HG03558 (cell line): ENCODE results near the gene BEST4.
"Not testable (repeated sequence)": the region's sequence is repeated elsewhere in the genome, so short reads cannot be mapped to it uniquely, and the experiment has no call there.

Experiments
- ATAC-seq: cut with Tn5 transposase; IDR thresholded peaks from one replicate; pipeline ENCODE4 v1.9.1; 2021; ENCODE audit warnings: moderate number of reproducible peaks; ENCODE audit not compliant: unreplicated experiment; ENCODE audit errors: extremely low read depth

Gene BEST4

DNA sequence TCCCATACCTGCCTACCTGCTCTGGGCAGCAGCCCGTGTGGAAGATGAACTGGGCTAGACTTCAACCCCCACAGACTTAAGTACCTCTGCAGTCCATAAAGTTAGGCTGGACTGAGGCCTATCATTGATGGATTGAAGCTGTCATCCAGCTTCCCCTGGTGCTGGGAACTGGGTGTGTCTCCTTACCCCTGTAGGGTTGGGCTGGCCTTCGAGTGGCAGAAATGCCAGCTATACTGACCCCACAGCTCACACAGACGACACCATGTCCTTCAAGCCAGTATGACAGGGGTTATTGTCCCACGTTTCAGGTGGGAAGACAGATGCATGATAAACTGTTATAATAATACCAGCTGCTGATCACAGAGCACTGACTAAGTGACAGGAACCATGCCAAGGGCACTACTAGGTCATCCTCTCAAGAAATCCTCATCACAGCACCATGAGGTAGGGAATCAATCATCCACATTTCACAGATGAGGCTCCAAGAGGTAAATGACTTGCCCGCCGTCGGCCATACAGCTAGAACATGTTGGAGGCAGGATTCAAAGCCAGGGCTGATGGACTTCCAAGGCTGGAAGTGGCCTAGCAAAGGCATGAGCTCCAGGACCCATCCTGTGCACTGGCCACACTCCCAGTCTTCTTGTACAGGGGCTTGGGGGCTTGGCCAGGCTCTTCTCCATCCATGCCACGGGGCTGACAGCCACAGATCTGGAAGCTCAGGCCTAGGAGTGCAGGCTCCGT is at the start of gene BEST4:
TSS of gene BEST4 (minus strand) at position 51 of the 741 bp plus-strand sequence. CDS start 465 bp downstream, outside the sequence.
- no peak for ATAC-seq

DNA sequence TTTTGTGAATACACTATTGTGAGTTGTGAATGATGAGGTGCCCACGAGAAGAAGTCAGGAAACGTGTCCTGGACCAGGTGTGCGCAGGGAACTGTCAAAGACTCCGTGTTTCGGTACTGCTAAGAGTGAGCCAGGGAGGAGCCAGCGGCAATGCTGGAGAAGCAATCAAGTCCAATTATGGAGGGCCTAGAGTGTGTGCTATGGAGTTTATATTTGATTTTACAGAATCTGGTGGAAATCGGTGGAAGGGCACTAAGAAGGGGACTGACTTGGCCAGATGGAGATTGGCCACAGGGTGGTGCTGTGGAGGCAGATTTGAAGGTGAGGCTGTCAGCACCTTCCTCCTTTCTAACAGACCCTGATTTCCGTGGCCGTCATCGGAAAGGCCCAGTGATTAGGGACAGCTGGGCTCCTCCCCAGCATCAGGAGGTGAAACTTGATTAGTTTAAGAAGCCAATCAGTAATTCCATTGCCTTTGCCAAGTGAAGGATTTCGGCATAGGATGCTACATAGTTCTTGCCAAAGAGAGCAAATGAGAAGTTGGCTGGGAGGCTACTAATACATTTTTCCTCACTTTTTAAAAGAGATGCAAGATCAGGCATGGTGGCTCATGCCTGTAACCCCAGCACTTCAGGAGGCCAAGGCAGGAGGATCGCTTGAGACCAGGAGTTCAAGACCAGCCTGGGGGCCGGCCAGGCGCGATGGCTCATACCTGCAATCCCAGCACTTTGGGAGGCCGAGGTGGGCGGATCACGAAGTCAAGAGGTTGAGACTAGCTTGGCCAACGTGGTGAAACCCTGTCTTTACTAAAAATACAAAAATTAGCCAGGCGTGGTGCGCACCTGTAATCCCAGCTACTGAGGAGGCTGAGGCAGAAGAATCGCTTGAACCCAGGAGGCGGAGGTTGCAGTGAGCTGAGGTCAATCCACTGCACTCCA is 48.0 kb upstream of the BEST4 start:
- ATAC-seq, result no peak

DNA sequence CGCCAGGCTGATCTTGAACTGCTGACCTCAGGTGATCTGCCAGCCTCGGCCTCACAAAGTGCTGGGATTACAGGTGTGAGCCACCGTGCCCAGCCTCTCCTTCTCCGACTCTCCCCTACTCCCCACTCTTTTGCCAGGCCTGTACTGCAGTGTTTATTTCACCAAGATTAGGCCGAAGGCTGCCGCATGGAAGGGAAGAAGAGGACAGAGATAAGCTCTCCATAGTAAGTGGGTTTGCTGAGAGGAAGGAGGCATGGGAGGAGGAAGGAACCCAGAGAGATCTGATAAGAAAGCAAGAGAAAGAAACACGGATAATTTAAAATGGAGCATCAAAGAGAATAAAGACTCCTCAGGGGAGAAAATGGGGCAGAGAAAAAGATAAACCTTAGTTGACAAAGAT is 46.4 kb upstream of the BEST4 start:
- ATAC-seq, result no peak

- ATAC-seq, result no peak
These were observed 44.2 kb upstream of the BEST4 start for GRCh38 chr1:44832056-44832705.

- ATAC-seq, result no peak
These were observed 43.5 kb upstream of the BEST4 start for GRCh38 chr1:44831516-44831915.

GRCh38 chr1:44830900-44831304 is 42.9 kb upstream of the BEST4 start:
- ATAC-seq, result no peak

- ATAC-seq, result no peak
These were observed 41.8 kb upstream of the BEST4 start for GRCh38 chr1:44829506-44830384.

- ATAC-seq, result no peak
These were observed 41.0 kb upstream of the BEST4 start for GRCh38 chr1:44828841-44829440.

DNA sequence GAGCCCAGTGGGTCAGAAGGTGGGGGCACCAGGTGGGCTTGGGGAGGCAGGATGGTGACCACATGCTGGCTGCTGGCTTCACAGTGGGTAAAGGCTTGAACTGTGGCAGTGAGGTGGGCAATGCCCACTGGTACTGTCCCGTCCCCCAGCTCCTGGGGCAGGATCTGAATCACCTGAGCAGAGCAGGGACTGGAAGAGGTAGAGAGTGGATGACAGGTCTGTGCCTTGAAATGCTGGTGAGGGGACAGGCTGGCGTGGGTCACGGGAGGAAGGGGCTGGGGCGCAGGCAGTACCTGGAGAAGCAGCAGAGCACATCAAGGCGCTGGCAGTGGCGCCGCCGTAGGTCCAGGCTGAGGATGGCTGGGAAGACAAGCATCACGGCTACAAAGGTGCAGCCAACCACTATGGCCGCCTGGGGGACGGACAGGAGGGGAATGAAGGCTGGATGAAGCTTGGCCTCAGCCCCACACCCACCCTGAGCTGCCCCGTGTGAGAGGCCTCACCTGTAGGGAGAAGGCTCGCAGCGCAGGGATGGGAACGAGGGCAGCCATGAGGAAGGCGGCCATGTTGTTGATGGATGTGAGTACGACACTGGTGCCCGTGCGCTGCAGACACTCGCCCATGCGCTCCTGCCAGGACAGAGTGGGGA is 40.2 kb upstream of the BEST4 start:
- ATAC-seq, result no peak

DNA sequence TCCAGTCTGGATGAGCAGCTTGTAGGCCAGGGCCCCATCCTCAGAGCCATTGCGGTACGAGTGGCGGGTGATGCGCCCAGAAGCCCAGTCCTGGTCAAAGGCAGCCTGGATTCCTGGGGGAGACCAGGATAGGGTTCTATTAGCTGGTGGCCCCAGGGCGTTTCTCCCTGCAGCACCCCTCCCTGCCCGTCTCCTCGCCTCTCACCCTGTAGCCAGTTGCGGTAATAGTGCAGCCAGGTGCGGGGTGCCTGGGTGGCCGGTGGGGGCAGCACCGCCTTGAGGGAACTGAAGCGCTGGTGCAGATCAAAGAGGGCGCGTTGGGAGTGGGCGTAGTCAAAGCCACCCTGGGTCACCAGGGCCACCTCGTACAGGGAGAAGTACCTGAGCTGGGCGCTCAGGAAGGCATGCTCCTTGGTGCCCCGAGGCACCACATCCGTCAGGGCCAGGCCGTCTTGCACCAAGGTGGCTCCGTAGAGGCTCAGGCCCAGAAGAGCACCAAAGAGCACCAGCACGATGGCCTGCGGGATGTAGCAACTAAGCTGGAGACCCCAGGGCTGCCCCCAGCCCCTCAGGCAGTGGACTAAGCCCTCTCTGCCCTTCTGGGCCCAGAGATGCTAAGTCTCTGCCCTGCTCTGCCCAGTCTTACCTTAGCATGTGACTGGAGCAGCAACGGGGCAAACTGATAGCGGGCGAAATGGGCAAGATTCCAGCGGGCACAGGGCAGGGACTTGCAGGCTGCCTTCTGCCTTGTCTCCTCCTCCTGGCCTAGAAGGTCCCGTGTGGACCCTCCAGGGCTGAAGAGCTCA is 39.4 kb upstream of the BEST4 start:
- no peak for ATAC-seq

- ATAC-seq, result no peak
These were observed 38.6 kb upstream of the BEST4 start for GRCh38 chr1:44826375-44827196.

DNA sequence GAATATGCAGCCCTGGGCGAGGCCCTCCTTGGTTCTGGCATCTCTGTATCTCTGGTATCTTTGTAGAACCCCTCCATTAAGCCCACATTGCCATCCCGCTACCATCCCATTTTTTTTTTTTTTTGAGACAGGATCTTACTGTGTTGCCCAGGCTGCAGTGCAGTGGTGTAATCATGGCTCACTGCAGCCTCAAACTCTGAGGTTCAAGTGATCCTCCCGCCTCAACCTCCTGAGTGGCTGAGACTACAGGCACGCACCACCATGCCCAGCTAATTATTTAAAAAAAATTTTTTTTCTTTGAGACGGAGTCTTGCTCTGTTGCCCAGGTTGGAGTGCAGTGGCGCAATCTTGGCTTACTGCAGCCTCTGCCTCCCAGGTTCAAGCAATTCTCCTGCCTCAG is 36.4 kb upstream of the BEST4 start:
- ATAC-seq, result not testable (repeated sequence)

DNA sequence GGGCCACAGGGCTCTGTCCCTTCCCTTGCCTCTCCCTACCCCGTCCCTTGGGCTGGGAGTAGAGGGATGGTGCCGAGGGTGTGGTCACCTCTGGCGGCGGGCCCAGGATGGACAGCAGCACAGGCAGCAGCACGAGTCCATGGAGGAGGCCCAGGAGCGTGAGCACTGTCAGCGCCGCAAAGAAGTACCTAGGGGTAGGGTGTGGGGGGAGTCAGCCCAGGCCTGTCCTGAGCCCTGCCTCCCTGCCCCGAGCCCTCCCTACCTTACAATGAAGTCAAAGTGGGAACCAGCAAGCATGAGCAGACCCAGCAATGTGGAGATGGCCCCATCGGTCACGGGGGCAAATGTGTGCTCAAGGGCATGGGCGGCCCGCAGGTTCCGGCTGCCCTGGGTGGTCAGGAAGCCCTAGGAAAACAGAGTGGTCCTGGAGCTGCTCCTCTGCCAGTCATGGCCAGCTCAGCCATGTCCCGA is 35.0 kb upstream of the BEST4 start:
- ATAC-seq, result no peak

GRCh38 chr1:44822131-44822701 is 34.2 kb upstream of the BEST4 start:
- ATAC-seq, result no peak

GRCh38 chr1:44821240-44821715 is 33.3 kb upstream of the BEST4 start:
- ATAC-seq, result no peak

GRCh38 chr1:44820328-44821239 is 32.6 kb upstream of the BEST4 start:
- no peak for ATAC-seq
